Activated CD8-positive, alpha-beta T cell treated with anti-CD3 and anti-CD28 coated beads for 36 hours (primary cell): ENCODE data around the gene GMCL2. TPM values are rescaled to one million over a fixed set of nuclear protein-coding genes. Genes with fewer than 3 reads are reported as not detected.

Experiments
- ATAC-seq: fragments of 200-7000 bp; cut with Tn5 transposase; one replicate; pipeline ENCODE4 v1.10.0; 2021; ENCODE audit warnings: mild to moderate bottlenecking, moderate library complexity
- CTCF ChIA-PET: fragments of 350-600 bp; sonication (Branson Sonifier 250); formaldehyde crosslinking; loops from one replicate; lab custom pipeline; 2021; ENCODE audit warnings: antibody characterized with exemption; lab: Charles Lee
- POLR2A ChIA-PET: fragments of 350-600 bp; sonication (Branson Sonifier 250); formaldehyde crosslinking; loops from one replicate; lab custom pipeline; 2021; ENCODE audit warnings: antibody characterized with exemption; lab: Charles Lee
- DNase-seq: peaks from one replicate; pipeline ENCODE4 v3.0.0-alpha.2; 2020
- H3K27ac Mint-ChIP-seq: one replicate; pipeline ENCODE4 v1.8.0; 2021; ENCODE audit warnings: mild to moderate bottlenecking, mixed read lengths
- H3K27me3 Mint-ChIP-seq: one replicate; pipeline ENCODE4 v1.8.0; 2021; ENCODE audit warnings: mixed read lengths
- H3K36me3 Mint-ChIP-seq: one replicate; pipeline ENCODE4 v1.8.0; 2021; ENCODE audit warnings: low read depth, mixed read lengths
- H3K4me1 Mint-ChIP-seq: one replicate; pipeline ENCODE4 v1.8.0; 2021; ENCODE audit warnings: low read depth, mixed read lengths
- H3K4me3 Mint-ChIP-seq: one replicate; pipeline ENCODE4 v1.8.0; 2021; ENCODE audit warnings: mild to moderate bottlenecking, moderate library complexity, mixed read lengths
- H3K9me3 Mint-ChIP-seq: one replicate; pipeline ENCODE4 v1.8.0; 2021; ENCODE audit warnings: mixed read lengths
- intact Hi-C: fragments of 100-400 bp; cut with micrococcal nuclease; formaldehyde crosslinking; loops from one replicate; pipeline ENCODE4 v1.10.0; 2022
- total RNA-seq, 2 experiments: library from RNA; stranded (reverse); gene quantifications; one replicate each; pipeline ENCODE4 v1.2.3, GENCODE V29; 2021
- TF ChIP-seq, protein P1 (sequence below): fragments of 200-600 bp; IDR thresholded peaks from one replicate; pipeline ENCODE4 v1.8.0; 2022; ENCODE audit warnings: antibody characterized with exemption, mild to moderate bottlenecking

The GMCL2 gene
- total RNA-seq, 2 experiments from 2014 or later = not detected

DNA sequence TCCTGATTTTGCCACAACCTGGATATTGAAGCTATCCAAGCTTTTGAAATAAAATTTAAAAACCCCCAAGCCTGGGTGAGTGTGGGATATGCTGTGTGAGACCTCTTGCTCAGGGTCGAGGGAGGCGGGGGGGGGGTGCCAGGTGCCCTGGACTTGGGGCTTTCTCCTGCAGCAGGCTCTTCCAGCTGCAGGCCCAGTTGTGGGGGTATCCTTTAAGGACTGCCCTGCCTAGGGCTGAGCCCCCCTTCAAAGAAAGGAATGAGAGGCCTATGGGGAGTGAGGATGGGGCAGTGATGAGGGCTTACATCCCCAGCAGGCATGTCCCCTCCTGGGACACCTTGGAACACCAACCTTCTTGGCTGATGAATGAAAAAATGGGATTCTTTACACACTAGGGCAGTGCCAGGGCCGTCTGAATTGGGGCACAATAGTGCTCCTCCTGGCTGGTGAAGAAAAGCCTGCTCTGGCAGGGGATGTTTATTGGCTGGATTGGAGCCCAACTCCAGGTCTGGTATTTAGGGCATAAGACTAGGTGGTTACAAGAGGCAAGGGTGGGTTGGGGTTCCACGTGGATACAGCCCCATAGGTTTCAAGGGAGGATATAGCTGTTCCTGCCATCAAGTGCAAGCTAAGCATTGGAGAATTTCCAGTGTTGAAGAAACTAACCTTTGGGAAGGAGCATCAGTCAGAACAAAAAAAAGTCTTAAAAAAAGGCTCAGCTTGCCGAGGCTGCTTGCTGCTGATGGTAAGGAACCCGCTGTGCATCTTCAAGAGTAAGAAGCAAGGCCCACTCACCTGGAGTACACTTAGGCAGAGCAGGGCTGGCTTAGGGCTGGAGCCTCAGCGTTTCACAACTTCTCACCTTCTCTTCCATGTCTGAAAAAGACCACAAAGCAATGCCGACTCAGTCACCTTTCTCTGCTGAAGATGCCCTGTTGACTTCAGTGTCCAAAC is 24.2 kb upstream of the GMCL2 start:
- no peak overlapping the region for H3K4me3 Mint-ChIP-seq
- H3K4me1 Mint-ChIP-seq = peaks cover 39% of the 10 kb centered on the region
- CTCF ChIA-PET = interaction anchor here (1.1 to 1.7 kb wide), 2 partner anchors 13 to 24 kb away, joined by 3 read pairs; no protein-coding TSS in a partner anchor
- peaks cover 84% of the 10 kb centered on the region for H3K36me3 Mint-ChIP-seq
- TF ChIP-seq, protein P1, sequence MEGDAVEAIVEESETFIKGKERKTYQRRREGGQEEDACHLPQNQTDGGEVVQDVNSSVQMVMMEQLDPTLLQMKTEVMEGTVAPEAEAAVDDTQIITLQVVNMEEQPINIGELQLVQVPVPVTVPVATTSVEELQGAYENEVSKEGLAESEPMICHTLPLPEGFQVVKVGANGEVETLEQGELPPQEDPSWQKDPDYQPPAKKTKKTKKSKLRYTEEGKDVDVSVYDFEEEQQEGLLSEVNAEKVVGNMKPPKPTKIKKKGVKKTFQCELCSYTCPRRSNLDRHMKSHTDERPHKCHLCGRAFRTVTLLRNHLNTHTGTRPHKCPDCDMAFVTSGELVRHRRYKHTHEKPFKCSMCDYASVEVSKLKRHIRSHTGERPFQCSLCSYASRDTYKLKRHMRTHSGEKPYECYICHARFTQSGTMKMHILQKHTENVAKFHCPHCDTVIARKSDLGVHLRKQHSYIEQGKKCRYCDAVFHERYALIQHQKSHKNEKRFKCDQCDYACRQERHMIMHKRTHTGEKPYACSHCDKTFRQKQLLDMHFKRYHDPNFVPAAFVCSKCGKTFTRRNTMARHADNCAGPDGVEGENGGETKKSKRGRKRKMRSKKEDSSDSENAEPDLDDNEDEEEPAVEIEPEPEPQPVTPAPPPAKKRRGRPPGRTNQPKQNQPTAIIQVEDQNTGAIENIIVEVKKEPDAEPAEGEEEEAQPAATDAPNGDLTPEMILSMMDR = no peak
- DNase-seq (no peak), ATAC-seq (no peak)
- no peaks in the 10 kb centered on the region for H3K9me3 Mint-ChIP-seq
- H3K27me3 Mint-ChIP-seq = no peaks in the 10 kb centered on the region
- POLR2A ChIA-PET = interaction anchor here (0.5 to 16.9 kb wide), 8 partner anchors 9 to 553 kb away, joined by 3 to 431 read pairs (median 6); partner anchors contain the start of gene PHYKPL
- H3K27ac Mint-ChIP-seq = peak overlapping the region; percentile 72
- intact Hi-C loops = no loop called here

DNA sequence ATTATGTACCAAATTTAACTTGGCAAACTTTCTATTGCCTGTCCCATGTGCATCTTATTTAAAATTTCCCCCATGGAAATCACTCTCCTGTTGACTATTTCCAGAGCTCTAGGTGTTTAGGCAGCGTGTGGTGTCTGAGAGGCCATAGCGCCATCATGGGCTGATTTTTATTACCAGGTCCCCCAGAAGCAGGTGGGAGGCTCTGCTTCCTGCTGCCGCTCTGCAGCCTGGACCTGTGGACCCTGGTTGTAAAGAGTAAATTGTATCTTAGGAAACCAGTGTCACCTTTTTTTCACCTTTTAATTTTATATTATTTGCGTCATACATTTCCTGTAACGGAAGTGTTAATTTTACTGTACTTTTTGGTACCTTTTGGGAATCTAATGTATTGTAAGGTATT is 23.5 kb upstream of the GMCL2 start:
- POLR2A ChIA-PET = interaction anchor here (1.1 to 16.9 kb wide), 4 partner anchors 11 to 90 kb away, joined by 3 to 431 read pairs (median 6); partner anchors contain the start of gene PHYKPL
- DNase-seq (no peak), ATAC-seq (no peak)
- Mint-ChIP-seq H3K27me3 (no peaks in the 10 kb centered on the region), H3K27ac (peak overlapping the region; percentile 49), H3K36me3 (peaks cover 86% of the 10 kb centered on the region), H3K4me3 (no peak overlapping the region), H3K9me3 (no peaks in the 10 kb centered on the region), H3K4me1 (peaks cover 42% of the 10 kb centered on the region)
- intact Hi-C loops = no loop called here
- CTCF ChIA-PET = interaction anchor here (1.1 to 1.7 kb wide), 2 partner anchors 14 to 24 kb away, joined by 3 read pairs; no protein-coding TSS in a partner anchor
- TF ChIP-seq, protein P1 = no peak

DNA sequence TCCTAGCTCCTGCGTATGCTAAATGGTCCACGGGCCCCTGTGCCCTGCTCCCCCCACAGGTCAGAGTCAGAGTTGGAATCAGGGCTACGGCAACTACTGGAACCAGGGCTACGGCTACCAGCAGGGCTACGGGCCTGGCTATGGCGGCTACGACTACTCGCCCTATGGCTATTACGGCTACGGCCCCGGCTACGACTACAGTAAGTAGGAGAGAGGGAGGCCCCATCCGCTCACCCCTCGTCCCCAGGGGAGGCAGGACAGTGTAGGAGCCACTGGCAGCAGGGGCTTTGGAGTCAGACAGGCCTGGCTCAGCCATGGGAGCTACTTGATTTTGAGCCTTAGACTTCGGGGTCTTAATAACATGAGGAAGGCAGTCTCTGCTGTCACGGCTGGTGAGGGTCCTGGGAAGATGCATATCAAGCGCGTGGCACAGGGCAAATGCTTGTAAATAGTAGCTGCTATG is 22.9 kb upstream of the GMCL2 start:
- POLR2A ChIA-PET = interaction anchor here (0.9 to 16.9 kb wide), 4 partner anchors 12 to 79 kb away, joined by 3 to 431 read pairs (median 6); partner anchors contain the start of gene PHYKPL
- ATAC-seq (no peak), DNase-seq (no peak)
- Mint-ChIP-seq H3K4me1 (peaks cover 39% of the 10 kb centered on the region), H3K36me3 (peaks cover 84% of the 10 kb centered on the region), H3K27me3 (no peaks in the 10 kb centered on the region), H3K27ac (peak overlapping the region; percentile 7), H3K9me3 (no peaks in the 10 kb centered on the region), H3K4me3 (no peak overlapping the region)
- CTCF ChIA-PET = no interaction called here
- TF ChIP-seq, protein P1 = no peak
- intact Hi-C loops = no loop called here

DNA sequence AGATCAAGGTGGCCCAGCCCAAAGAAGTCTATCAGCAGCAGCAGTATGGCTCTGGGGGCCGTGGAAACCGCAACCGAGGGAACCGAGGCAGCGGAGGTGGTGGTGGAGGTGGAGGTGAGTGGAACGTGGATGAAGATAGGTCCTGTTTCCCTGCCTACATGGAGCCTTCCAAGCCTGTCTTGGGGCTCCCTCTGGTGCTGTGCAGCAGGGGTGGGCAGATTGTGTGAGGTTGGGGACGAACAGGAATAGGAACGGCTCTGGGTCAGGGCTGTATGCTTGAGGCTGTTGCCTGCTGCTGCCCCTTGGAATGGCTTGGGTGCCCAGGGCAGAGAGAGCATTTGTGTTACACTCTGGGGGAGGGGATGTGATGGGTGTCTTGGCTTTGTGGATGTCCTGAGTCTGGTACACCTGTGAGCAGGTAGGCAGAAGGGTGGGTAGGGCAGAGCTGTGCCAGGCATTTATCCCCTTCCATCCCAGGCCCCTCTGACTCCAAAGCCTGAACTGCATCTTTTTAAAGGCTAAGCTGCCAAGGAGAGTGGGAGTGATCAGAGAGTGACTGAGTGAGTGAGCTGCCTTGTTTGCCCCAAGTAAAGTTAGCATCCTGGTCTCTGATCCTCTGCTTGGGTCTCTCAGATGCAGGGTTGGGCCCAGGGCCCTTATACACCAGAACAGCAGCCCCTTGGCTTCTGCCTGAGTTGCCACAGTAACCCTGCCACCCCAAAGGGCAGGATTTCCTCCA is 22.3 kb upstream of the GMCL2 start:
- ChIA-PET POLR2A (interaction anchor here (0.9 to 16.9 kb wide), 5 partner anchors 12 to 78 kb away, joined by 3 to 431 read pairs (median 5); partner anchors contain the start of gene PHYKPL), CTCF (no interaction called here)
- Mint-ChIP-seq H3K36me3 (peaks cover 79% of the 10 kb centered on the region), H3K27me3 (no peaks in the 10 kb centered on the region), H3K4me1 (peaks cover 39% of the 10 kb centered on the region), H3K4me3 (no peak overlapping the region), H3K9me3 (no peaks in the 10 kb centered on the region), H3K27ac (peak overlapping the region; percentile 68)
- TF ChIP-seq, protein P1 = no peak
- ATAC-seq = no peak
- DNase-seq = no peak
- intact Hi-C loops = no loop called here
